ENCODE measurements around the gene THAP4. TPM values are rescaled to one million over a fixed set of nuclear protein-coding genes. Genes with fewer than 3 reads are reported as not detected.

THAP4 gene
- total and polyA plus RNA-seq, 2 of the 13 experiments (the other 11 are each of a cell fraction or from before 2014, with no cell fraction given), result 59.7 to 75.7 TPM

DNA sequence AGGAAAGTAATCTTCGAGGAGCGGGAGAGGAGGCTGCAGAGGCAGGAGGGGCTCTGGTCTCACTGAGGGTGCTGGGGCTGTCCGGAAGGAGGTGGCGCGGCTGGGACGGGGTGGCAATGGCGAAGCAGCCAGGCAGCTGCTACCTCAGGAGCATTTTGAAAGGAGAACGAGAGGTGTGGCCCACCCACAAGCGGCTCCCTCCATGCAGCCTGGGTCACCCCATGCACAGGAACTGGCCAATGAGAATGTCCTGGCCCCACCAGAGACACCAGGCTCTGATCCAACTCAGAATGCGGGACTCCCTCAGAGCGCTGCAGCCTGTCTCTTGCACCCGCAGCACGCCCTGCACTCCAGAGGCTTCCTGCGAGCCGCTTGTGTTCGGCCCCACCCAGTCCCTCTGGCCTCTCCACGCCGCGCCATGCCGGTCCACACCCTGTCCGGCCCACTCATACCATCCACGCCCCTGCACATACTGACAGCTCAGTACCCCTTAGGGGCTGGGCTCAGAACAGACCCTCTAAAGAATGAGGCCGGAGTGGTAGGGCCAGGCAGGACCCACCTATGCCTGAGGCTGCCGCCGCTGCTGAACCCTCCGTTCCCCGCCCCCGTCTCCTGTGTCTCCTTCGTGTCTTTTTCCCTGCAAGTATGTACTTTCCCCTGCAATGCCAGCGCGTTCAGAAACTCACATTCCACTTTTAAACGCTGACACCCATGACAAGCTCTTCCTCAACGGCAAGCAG, 84.8 kb downstream of the THAP4 start (continued):
- no peak for TF ChIP-seq ZNF614 (CRISPR knock-in tag; IDR thresholded peaks at IDR 0.05; ENCODE audit: borderline replicate concordance)
- TF ChIP-seq EEA1 (CRISPR knock-in tag; IDR thresholded peaks at IDR 0.05; ENCODE audit: borderline replicate concordance), result 0 out of 2 replicates have a peak, but pooled peaks have one; percentile 80
- TF ChIP-seq TCF7L2 (IDR thresholded peaks at IDR 0.05; ENCODE audit: low read depth, low read length), result no peak
- TF ChIP-seq, protein P1, sequence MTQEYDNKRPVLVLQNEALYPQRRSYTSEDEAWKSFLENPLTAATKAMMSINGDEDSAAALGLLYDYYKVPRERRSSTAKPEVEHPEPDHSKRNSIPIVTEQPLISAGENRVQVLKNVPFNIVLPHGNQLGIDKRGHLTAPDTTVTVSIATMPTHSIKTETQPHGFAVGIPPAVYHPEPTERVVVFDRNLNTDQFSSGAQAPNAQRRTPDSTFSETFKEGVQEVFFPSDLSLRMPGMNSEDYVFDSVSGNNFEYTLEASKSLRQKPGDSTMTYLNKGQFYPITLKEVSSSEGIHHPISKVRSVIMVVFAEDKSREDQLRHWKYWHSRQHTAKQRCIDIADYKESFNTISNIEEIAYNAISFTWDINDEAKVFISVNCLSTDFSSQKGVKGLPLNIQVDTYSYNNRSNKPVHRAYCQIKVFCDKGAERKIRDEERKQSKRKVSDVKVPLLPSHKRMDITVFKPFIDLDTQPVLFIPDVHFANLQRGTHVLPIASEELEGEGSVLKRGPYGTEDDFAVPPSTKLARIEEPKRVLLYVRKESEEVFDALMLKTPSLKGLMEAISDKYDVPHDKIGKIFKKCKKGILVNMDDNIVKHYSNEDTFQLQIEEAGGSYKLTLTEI (CRISPR knock-in tag; conservative IDR thresholded peaks at IDR 0.05), result no peak
- no peak for TF ChIP-seq MTA3 (CRISPR knock-in tag; IDR thresholded peaks at IDR 0.05)
- TF ChIP-seq, protein P2, sequence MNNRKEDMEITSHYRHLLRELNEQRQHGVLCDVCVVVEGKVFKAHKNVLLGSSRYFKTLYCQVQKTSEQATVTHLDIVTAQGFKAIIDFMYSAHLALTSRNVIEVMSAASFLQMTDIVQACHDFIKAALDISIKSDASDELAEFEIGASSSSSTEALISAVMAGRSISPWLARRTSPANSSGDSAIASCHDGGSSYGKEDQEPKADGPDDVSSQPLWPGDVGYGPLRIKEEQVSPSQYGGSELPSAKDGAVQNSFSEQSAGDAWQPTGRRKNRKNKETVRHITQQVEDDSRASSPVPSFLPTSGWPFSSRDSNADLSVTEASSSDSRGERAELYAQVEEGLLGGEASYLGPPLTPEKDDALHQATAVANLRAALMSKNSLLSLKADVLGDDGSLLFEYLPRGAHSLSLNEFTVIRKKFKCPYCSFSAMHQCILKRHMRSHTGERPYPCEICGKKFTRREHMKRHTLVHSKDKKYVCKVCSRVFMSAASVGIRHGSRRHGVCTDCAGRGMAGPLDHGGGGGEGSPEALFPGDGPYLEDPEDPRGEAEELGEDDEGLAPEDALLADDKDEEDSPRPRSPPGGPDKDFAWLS (CRISPR knock-in tag; IDR thresholded peaks at IDR 0.05; ENCODE audit: borderline replicate concordance), result no peak
- no peak for TF ChIP-seq TAF15 (IDR thresholded peaks at IDR 0.05; ENCODE audit: low read depth, low read length, poor library complexity, severe bottlenecking)
- TF ChIP-seq ZNF296 (CRISPR knock-in tag; conservative IDR thresholded peaks at IDR 0.05), result no peak
- no peak for TF ChIP-seq XRCC5 (optimal IDR thresholded peaks at IDR 0.05; ENCODE audit: low read length)
- TF ChIP-seq, protein P3, sequence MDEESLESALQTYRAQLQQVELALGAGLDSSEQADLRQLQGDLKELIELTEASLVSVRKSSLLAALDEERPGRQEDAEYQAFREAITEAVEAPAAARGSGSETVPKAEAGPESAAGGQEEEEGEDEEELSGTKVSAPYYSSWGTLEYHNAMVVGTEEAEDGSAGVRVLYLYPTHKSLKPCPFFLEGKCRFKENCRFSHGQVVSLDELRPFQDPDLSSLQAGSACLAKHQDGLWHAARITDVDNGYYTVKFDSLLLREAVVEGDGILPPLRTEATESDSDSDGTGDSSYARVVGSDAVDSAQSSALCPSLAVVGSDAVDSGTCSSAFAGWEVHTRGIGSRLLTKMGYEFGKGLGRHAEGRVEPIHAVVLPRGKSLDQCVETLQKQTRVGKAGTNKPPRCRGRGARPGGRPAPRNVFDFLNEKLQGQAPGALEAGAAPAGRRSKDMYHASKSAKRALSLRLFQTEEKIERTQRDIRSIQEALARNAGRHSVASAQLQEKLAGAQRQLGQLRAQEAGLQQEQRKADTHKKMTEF (CRISPR knock-in tag; IDR thresholded peaks at IDR 0.05), result no peak; the same call in 1 of the 2 replicates
- peak; percentile 21; the same call in 1 of the 2 replicates for TF ChIP-seq ZBTB42 (CRISPR knock-in tag; IDR thresholded peaks at IDR 0.05)
- TF ChIP-seq PAWR (CRISPR knock-in tag; IDR thresholded peaks at IDR 0.05; ENCODE audit: borderline replicate concordance), result 0 out of 2 replicates have a peak, but pooled peaks have one; percentile 38
- TF ChIP-seq, protein P4, sequence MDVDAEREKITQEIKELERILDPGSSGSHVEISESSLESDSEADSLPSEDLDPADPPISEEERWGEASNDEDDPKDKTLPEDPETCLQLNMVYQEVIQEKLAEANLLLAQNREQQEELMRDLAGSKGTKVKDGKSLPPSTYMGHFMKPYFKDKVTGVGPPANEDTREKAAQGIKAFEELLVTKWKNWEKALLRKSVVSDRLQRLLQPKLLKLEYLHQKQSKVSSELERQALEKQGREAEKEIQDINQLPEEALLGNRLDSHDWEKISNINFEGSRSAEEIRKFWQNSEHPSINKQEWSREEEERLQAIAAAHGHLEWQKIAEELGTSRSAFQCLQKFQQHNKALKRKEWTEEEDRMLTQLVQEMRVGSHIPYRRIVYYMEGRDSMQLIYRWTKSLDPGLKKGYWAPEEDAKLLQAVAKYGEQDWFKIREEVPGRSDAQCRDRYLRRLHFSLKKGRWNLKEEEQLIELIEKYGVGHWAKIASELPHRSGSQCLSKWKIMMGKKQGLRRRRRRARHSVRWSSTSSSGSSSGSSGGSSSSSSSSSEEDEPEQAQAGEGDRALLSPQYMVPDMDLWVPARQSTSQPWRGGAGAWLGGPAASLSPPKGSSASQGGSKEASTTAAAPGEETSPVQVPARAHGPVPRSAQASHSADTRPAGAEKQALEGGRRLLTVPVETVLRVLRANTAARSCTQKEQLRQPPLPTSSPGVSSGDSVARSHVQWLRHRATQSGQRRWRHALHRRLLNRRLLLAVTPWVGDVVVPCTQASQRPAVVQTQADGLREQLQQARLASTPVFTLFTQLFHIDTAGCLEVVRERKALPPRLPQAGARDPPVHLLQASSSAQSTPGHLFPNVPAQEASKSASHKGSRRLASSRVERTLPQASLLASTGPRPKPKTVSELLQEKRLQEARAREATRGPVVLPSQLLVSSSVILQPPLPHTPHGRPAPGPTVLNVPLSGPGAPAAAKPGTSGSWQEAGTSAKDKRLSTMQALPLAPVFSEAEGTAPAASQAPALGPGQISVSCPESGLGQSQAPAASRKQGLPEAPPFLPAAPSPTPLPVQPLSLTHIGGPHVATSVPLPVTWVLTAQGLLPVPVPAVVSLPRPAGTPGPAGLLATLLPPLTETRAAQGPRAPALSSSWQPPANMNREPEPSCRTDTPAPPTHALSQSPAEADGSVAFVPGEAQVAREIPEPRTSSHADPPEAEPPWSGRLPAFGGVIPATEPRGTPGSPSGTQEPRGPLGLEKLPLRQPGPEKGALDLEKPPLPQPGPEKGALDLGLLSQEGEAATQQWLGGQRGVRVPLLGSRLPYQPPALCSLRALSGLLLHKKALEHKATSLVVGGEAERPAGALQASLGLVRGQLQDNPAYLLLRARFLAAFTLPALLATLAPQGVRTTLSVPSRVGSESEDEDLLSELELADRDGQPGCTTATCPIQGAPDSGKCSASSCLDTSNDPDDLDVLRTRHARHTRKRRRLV (CRISPR knock-in tag; IDR thresholded peaks at IDR 0.05), result no peak
- TF ChIP-seq RFXAP (CRISPR knock-in tag; IDR thresholded peaks at IDR 0.05; ENCODE audit: borderline replicate concordance), result no peak
- TF ChIP-seq, protein P5, sequence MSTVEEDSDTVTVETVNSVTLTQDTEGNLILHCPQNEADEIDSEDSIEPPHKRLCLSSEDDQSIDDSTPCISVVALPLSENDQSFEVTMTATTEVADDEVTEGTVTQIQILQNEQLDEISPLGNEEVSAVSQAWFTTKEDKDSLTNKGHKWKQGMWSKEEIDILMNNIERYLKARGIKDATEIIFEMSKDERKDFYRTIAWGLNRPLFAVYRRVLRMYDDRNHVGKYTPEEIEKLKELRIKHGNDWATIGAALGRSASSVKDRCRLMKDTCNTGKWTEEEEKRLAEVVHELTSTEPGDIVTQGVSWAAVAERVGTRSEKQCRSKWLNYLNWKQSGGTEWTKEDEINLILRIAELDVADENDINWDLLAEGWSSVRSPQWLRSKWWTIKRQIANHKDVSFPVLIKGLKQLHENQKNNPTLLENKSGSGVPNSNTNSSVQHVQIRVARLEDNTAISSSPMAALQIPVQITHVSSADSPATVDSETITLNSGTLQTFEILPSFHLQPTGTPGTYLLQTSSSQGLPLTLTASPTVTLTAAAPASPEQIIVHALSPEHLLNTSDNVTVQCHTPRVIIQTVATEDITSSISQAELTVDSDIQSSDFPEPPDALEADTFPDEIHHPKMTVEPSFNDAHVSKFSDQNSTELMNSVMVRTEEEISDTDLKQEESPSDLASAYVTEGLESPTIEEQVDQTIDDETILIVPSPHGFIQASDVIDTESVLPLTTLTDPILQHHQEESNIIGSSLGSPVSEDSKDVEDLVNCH (CRISPR knock-in tag; IDR thresholded peaks at IDR 0.05), result no peak
- no peak for TF ChIP-seq ZNF20 (CRISPR knock-in tag; IDR thresholded peaks at IDR 0.05)
